Measurements from ENCODE around the gene ADARB1.

ADARB1 gene

GRCh38 chr21:45219517-45219916, 145.1 kb downstream of the ADARB1 start:
- Histone ChIP-seq H3K4me3 (ENCODE audit: insufficient read depth, low read length, poor library complexity, severe bottlenecking) (no peak overlapping the region), H4K20me1 (ENCODE audit: low read depth, low read length) (no peaks in the 10 kb centered on the region), H2AFZ (ENCODE audit: low read depth, low read length, severe bottlenecking) (no peak overlapping the region), H3K9me3 (ENCODE audit: insufficient read depth, low read length) (no peaks in the 10 kb centered on the region), H3K27me3 (ENCODE audit: low read length) (no peaks in the 10 kb centered on the region), H3F3A (ENCODE audit: insufficient read depth) (no peaks in the 10 kb centered on the region), H3K27ac (ENCODE audit: low read depth, low read length) (no peak overlapping the region), H3K4me2 (ENCODE audit: low read depth, low read length, poor library complexity, severe bottlenecking) (no peak overlapping the region), H3K79me2 (ENCODE audit: insufficient read depth, low read length) (no peaks in the 10 kb centered on the region), H3K36me3 (ENCODE audit: low read length) (peaks cover 3% of the 10 kb centered on the region; the same call in 1 of the 2 replicates), H3K9me2 (replicated peaks; ENCODE audit: insufficient read depth, low read length) (no peaks in the 10 kb centered on the region), H3K9ac (ENCODE audit: low read length) (no peak overlapping the region)
- TF ChIP-seq CTCF (IDR thresholded peaks at IDR 0.05; ENCODE audit: insufficient read depth, low read length, poor library complexity, severe bottlenecking): no peak
- no peak for TF ChIP-seq EZH2phosphoT487 (conservative IDR thresholded peaks at IDR 0.05; ENCODE audit: low read length)

- H3K4me2 ChIP-seq (ENCODE audit: low read depth, low read length, poor library complexity, severe bottlenecking): no peak overlapping the region
- H3K27ac ChIP-seq (ENCODE audit: low read depth, low read length): no peak overlapping the region
- no peaks in the 10 kb centered on the region for H3F3A ChIP-seq (ENCODE audit: insufficient read depth)
- H3K9ac ChIP-seq (ENCODE audit: low read length): no peak overlapping the region
- H3K9me3 ChIP-seq (ENCODE audit: insufficient read depth, low read length): no peaks in the 10 kb centered on the region
- no peaks in the 10 kb centered on the region for H4K20me1 ChIP-seq (ENCODE audit: low read depth, low read length)
- H3K4me3 ChIP-seq (ENCODE audit: insufficient read depth, low read length, poor library complexity, severe bottlenecking): no peak overlapping the region
- H3K36me3 ChIP-seq (ENCODE audit: low read length): peaks cover 3% of the 10 kb centered on the region; the same call in 1 of the 2 replicates
- no peaks in the 10 kb centered on the region for H3K79me2 ChIP-seq (ENCODE audit: insufficient read depth, low read length)
- TF ChIP-seq EZH2phosphoT487 (conservative IDR thresholded peaks at IDR 0.05; ENCODE audit: low read length) (no peak), CTCF (IDR thresholded peaks at IDR 0.05; ENCODE audit: insufficient read depth, low read length, poor library complexity, severe bottlenecking) (no peak)
- no peaks in the 10 kb centered on the region for H3K9me2 ChIP-seq (replicated peaks; ENCODE audit: insufficient read depth, low read length)
- no peaks in the 10 kb centered on the region for H3K27me3 ChIP-seq (ENCODE audit: low read length)
- no peak overlapping the region for H2AFZ ChIP-seq (ENCODE audit: low read depth, low read length, severe bottlenecking)
Observed at GRCh38 chr21:45220071-45220481, 145.7 kb downstream of the ADARB1 start.

- Histone ChIP-seq H4K20me1 (ENCODE audit: low read depth, low read length) (no peaks in the 10 kb centered on the region), H3K9me3 (ENCODE audit: insufficient read depth, low read length) (no peaks in the 10 kb centered on the region), H3K4me2 (ENCODE audit: low read depth, low read length, poor library complexity, severe bottlenecking) (no peak overlapping the region), H3K4me3 (ENCODE audit: insufficient read depth, low read length, poor library complexity, severe bottlenecking) (no peak overlapping the region), H3K27ac (ENCODE audit: low read depth, low read length) (no peak overlapping the region), H3K36me3 (ENCODE audit: low read length) (peaks cover 3% of the 10 kb centered on the region; the same call in 1 of the 2 replicates), H3K79me2 (ENCODE audit: insufficient read depth, low read length) (no peaks in the 10 kb centered on the region), H3F3A (ENCODE audit: insufficient read depth) (no peaks in the 10 kb centered on the region), H3K9ac (ENCODE audit: low read length) (no peak overlapping the region), H2AFZ (ENCODE audit: low read depth, low read length, severe bottlenecking) (no peak overlapping the region), H3K9me2 (replicated peaks; ENCODE audit: insufficient read depth, low read length) (no peaks in the 10 kb centered on the region), H3K27me3 (ENCODE audit: low read length) (no peaks in the 10 kb centered on the region)
- TF ChIP-seq CTCF (IDR thresholded peaks at IDR 0.05; ENCODE audit: insufficient read depth, low read length, poor library complexity, severe bottlenecking) (no peak), EZH2phosphoT487 (conservative IDR thresholded peaks at IDR 0.05; ENCODE audit: low read length) (no peak)
Observed at GRCh38 chr21:45220714-45221490, 146.5 kb downstream of the ADARB1 start.

All from SU-DHL-6 (cell line).